Right atrium auricular region (tissue), 2 donors: Measurements from ENCODE around the gene RAB7A. TPM values are rescaled to one million over a fixed set of nuclear protein-coding genes. Genes with fewer than 3 reads are reported as not detected.

Experiments used
- DNase-seq: peaks from one replicate; pipeline ENCODE4 v3.0.0-alpha.2; 2019; ENCODE audit warnings: low spot score
- H3K27ac ChIP-seq, 2 donors: fragments of 200-600 bp; sonication (generic); 1 replicate in 1 of 2; 2 replicates in 1 of 2; pipeline ENCODE4 v1.5.1; 2016 to 2019
- H3K27me3 ChIP-seq, 2 donors: fragments of 200-600 bp; sonication (generic); one replicate each; pipeline versions ENCODE4 v1.5.1 to v1.6.0; 2017 to 2019
- H3K36me3 ChIP-seq: fragments of 200-600 bp; sonication (generic); one replicate; pipeline ENCODE4 v1.5.1; 2016
- H3K4me1 ChIP-seq, 2 donors: fragments of 200-600 bp; sonication (generic); one replicate each; pipeline versions ENCODE4 v1.5.1 to v1.6.0; 2017 to 2019
- H3K4me3 ChIP-seq, 2 donors: fragments of 200-600 bp; sonication (generic); 1 replicate in 1 of 2; 2 replicates in 1 of 2; pipeline ENCODE4 v1.5.1; 2017 to 2019; ENCODE audit warnings: mild to moderate bottlenecking in 1 of 2, moderate library complexity in 1 of 2
- H3K9me3 ChIP-seq, 2 donors: fragments of 200-600 bp; sonication (generic); one replicate each; pipeline ENCODE4 v1.5.1; 2019
- total RNA-seq, 2 donors: library from RNA; depleted of rRNA; stranded (reverse); fragments of >200 nt; gene quantifications; one replicate each; pipeline ENCODE4 v1.1.0, GENCODE V29; 2016
- TF ChIP-seq, protein P1 (sequence below), 2 donors: fragments of 200-600 bp; sonication (generic); IDR thresholded peaks; one replicate each; pipeline ENCODE4 v1.5.1; 2019; ENCODE audit warnings: antibody characterized with exemption in 2 of 2

Gene RAB7A
- total RNA-seq, 2 donors from 2014 or later, result 123 to 135 TPM

DNA sequence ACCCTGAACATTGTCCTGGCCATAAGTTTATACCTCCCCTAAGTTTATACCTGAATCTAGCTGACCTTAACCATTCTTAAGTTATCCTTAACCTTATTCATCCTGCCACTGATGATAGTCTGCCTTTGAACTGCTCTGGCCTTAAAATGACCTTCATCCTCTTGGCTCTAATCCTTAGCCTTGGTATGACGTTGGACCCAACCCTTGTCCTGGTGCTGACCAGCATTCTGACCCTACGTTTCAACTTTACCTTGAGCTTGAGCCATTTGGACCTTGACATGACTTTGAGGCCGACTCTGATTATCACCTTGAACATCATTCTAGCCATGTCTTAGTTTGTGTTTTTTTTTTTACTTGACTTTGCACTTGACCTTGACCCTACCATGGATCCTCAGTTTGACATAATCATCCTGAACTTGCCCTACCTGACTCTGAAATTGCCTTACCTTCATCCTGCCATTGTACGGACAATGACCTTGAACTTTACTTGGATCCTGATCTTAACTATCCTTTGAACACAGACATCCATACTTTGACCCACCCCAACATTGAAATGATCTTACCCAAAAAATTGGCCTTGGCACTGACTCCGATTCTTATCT lies 92.3 kb downstream of the RAB7A start:
- H3K27me3 ChIP-seq, result no peaks in the 10 kb centered on the region
- TF ChIP-seq, protein P1, sequence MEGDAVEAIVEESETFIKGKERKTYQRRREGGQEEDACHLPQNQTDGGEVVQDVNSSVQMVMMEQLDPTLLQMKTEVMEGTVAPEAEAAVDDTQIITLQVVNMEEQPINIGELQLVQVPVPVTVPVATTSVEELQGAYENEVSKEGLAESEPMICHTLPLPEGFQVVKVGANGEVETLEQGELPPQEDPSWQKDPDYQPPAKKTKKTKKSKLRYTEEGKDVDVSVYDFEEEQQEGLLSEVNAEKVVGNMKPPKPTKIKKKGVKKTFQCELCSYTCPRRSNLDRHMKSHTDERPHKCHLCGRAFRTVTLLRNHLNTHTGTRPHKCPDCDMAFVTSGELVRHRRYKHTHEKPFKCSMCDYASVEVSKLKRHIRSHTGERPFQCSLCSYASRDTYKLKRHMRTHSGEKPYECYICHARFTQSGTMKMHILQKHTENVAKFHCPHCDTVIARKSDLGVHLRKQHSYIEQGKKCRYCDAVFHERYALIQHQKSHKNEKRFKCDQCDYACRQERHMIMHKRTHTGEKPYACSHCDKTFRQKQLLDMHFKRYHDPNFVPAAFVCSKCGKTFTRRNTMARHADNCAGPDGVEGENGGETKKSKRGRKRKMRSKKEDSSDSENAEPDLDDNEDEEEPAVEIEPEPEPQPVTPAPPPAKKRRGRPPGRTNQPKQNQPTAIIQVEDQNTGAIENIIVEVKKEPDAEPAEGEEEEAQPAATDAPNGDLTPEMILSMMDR (IDR thresholded peaks at IDR 0.05), result no peak
- no peaks in the 10 kb centered on the region for H3K9me3 ChIP-seq
- H3K36me3 ChIP-seq, result peaks cover 12% of the 10 kb centered on the region
- no peak overlapping the region for H3K4me3 ChIP-seq
- H3K27ac ChIP-seq, result peak overlapping the region; percentile 87 to 93
- H3K4me1 ChIP-seq, result peaks cover 0 to 30% of the 10 kb centered on the region in 2 donors
- DNase-seq, result no peak

DNA sequence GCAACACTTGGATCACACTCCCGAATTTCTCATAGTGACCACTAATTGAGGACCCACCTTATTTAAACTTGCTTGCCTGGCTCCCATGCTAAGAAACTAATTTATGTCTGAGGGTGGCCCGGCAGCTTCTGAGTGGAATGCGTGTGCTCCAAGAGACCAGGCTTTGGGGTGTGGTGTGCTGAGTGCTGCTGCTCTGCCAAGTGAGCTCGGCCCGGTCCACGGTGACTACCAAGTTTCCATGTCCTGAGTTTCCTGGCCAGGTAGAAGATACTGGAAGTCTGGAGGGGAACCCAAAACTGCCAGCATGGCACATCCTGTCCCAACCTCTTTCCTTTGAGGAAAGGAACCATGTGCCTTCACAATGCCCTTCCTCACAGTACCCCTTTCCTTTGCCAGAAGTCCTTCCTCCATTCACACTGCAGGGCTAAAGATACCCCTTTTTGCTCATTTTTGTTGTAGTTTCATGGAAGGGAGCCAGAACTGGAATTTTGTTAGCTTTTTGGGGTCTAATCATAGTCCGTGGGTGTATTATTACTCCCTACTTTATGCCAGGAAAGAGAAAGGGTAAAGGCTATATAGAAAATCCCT lies 94.4 kb downstream of the RAB7A start:
- Histone ChIP-seq H3K9me3 (no peaks in the 10 kb centered on the region), H3K4me1 (peaks cover 0 to 22% of the 10 kb centered on the region in 2 donors), H3K4me3 (no peak overlapping the region), H3K36me3 (peaks cover 6% of the 10 kb centered on the region), H3K27ac (peak overlapping the region in 1 of 2 donors; percentile 28), H3K27me3 (no peaks in the 10 kb centered on the region)
- DNase-seq, result no peak
- TF ChIP-seq, protein P1 (IDR thresholded peaks at IDR 0.05), result no peak

DNA sequence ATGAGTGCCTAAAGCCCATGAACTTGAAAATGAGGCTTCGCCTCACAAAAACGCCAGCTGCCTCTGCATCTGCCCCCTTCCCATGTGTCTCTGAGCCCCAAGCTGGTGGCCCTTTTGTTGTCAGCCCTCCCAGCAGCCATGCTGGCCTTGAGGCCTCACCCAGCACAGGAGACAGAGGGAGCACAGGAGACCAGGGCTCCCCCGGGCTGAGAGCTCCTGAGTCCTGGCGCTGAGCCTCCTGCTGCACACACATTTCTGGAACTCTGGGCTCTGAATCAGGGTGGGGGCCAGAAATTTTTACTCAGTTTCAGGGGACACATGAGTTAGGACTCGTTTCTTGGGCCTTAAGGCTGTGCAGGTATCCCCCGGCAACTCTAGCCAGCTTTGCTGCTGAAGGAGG lies 97.0 kb downstream of the RAB7A start:
- TF ChIP-seq, protein P1 (IDR thresholded peaks at IDR 0.05), result no peak
- no peaks in the 10 kb centered on the region for H3K27me3 ChIP-seq
- DNase-seq, result no peak
- H3K4me3 ChIP-seq, result no peak overlapping the region
- H3K9me3 ChIP-seq, result no peaks in the 10 kb centered on the region
- H3K36me3 ChIP-seq, result peaks cover 5% of the 10 kb centered on the region
- peaks cover 0 to 17% of the 10 kb centered on the region in 2 donors for H3K4me1 ChIP-seq
- H3K27ac ChIP-seq, result no peak overlapping the region

DNA sequence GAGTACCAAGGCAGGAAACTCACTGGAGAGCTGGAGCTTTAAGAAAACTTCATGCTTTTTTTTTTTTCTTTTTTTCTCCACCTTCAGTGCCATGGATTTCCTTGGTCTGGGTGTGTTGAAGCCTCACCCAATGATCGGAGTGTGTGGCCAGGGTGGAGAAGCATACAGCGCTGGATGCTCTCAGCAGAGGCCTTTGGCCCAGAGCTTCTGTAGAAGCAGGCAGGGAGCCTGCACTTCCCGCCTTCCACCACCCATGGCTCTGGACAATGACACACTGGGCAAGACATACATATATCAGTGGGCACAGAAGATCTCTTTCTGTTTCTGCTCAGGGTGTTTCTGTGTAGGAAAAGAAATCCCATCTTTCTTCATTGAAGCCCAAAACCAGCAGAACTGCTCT lies 97.6 kb downstream of the RAB7A start:
- H3K27me3 ChIP-seq, result no peaks in the 10 kb centered on the region
- no peak for DNase-seq
- H3K36me3 ChIP-seq, result no peaks in the 10 kb centered on the region
- no peak overlapping the region for H3K27ac ChIP-seq
- peaks cover 0 to 17% of the 10 kb centered on the region in 2 donors for H3K4me1 ChIP-seq
- no peak overlapping the region for H3K4me3 ChIP-seq
- no peaks in the 10 kb centered on the region for H3K9me3 ChIP-seq
- TF ChIP-seq, protein P1 (IDR thresholded peaks at IDR 0.05), result no peak

DNA sequence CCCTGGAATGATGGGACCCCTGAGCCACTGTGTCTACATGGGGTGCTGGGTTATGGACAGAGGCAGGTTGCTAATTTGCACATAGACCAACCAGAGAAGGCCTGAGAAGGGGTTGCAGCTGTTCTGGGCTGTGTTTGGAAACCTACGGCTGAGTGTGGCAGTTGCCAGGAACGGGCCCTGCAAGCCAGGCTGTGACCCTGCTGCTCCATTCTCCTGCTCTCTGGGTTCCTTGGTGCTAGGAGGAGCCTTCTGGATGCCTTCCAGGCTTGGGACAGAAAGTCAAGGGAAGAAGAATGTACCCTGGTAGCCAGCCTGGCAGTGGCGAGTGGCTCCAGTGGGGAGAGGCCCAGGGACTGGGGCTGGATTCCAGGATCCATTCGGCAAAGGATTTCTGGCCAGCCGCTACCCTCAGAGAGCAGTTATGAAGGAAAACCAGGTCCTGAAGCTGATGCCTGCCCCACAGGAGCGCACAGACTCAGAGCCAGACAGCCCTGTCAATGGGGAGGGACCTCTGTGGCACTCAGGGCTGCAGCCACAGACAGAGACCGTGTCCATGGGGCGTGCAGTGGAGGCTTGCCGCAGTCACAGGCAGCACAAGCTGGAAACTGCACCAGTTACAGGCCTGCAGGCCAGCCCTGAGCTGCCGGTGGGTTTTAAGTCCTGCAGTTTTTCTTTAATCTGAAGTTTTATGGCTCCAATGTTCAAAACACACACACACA lies 98.3 kb downstream of the RAB7A start:
- Histone ChIP-seq H3K9me3 (no peaks in the 10 kb centered on the region), H3K4me1 (peaks cover 0 to 17% of the 10 kb centered on the region in 2 donors), H3K4me3 (no peak overlapping the region), H3K36me3 (no peaks in the 10 kb centered on the region), H3K27ac (no peak overlapping the region), H3K27me3 (no peaks in the 10 kb centered on the region)
- no peak for DNase-seq
- TF ChIP-seq, protein P1 (IDR thresholded peaks at IDR 0.05), result no peak
